OCI-LY7 (cell line): ENCODE data around the gene RRP1B.

Experiments used
- EZH2phosphoT487 ChIP-seq: fragments of 200-600 bp; sonication (generic); IDR thresholded peaks from 2 replicates; pipeline ENCODE4 v1.6.1; 2018; ENCODE audit warnings: low read depth, borderline replicate concordance, mild to moderate bottlenecking, mixed run types, antibody characterized with exemption, low read length, moderate library complexity, mixed read lengths
- TF ChIP-seq, protein P1 (sequence below): fragments of 200-600 bp; sonication (generic); conservative IDR thresholded peaks from 2 replicates; pipeline ENCODE4 v1.5.1; 2014; ENCODE audit warnings: mild to moderate bottlenecking, antibody characterized with exemption, low read length, moderate library complexity, mixed read lengths

DNA sequence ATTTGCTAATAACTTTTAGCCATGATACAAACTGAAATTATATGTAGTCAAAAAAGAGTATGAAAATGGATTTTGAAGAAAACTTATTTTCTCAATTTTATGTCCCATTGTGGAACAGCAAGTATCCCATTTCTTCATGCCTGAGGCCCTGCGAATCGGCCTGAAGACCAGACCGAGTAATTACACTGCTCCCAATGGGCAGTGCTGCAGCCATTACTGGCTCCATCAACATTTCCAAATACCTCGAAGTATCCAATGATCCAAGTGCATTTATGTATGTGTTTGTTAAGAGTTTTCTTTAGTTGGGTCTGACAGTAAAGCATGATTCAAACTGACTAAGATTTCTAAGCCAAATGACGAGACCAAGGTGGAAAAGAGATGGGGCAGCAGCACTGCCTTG lies 44.5 kb upstream of the RRP1B start:
- TF ChIP-seq, protein P1, sequence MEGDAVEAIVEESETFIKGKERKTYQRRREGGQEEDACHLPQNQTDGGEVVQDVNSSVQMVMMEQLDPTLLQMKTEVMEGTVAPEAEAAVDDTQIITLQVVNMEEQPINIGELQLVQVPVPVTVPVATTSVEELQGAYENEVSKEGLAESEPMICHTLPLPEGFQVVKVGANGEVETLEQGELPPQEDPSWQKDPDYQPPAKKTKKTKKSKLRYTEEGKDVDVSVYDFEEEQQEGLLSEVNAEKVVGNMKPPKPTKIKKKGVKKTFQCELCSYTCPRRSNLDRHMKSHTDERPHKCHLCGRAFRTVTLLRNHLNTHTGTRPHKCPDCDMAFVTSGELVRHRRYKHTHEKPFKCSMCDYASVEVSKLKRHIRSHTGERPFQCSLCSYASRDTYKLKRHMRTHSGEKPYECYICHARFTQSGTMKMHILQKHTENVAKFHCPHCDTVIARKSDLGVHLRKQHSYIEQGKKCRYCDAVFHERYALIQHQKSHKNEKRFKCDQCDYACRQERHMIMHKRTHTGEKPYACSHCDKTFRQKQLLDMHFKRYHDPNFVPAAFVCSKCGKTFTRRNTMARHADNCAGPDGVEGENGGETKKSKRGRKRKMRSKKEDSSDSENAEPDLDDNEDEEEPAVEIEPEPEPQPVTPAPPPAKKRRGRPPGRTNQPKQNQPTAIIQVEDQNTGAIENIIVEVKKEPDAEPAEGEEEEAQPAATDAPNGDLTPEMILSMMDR, result no peak
- TF ChIP-seq EZH2phosphoT487, result no peak
